DOHH2 (cell line): ENCODE measurements around the gene BIN1.

Source experiments
- H3F3A ChIP-seq: fragments of 200-600 bp; sonication (generic), shearing (Covaris generic); 2 replicates; pipeline ENCODE4 v1.6.0; 2016; ENCODE audit warnings: antibody characterized with exemption, mild to moderate bottlenecking; ENCODE audit not compliant: control insufficient read depth, insufficient read depth
- H3K27ac ChIP-seq: fragments of 200-600 bp; sonication (generic); 2 replicates; pipeline ENCODE4 v1.5.1; 2014; ENCODE audit warnings: low read depth, mild to moderate bottlenecking, low read length, moderate library complexity
- H3K27me3 ChIP-seq: fragments of 200-600 bp; sonication (generic); 2 replicates; pipeline ENCODE4 v1.6.1; 2014; ENCODE audit warnings: mild to moderate bottlenecking, low read length, mixed read lengths; ENCODE audit not compliant: control insufficient read depth
- H3K36me3 ChIP-seq: fragments of 200-600 bp; sonication (generic); 2 replicates; pipeline ENCODE4 v1.6.1; 2014; ENCODE audit warnings: mild to moderate bottlenecking, low read length, moderate library complexity, mixed read lengths; ENCODE audit not compliant: control insufficient read depth
- H3K4me1 ChIP-seq: fragments of 200-600 bp; sonication (generic); 2 replicates; pipeline ENCODE4 v1.6.1; 2014; ENCODE audit warnings: mild to moderate bottlenecking, low read length, mixed read lengths; ENCODE audit not compliant: control insufficient read depth
- H3K4me2 ChIP-seq: fragments of 200-600 bp; sonication (generic); 2 replicates; pipeline ENCODE4 v1.6.0; 2014; ENCODE audit warnings: mild to moderate bottlenecking, low read length, moderate library complexity
- H3K4me3 ChIP-seq: fragments of 200-600 bp; sonication (generic); 2 replicates; pipeline ENCODE4 v1.5.1; 2014; ENCODE audit warnings: mild to moderate bottlenecking, low read length, mixed read lengths
- H3K79me2 ChIP-seq: fragments of 200-600 bp; sonication (generic); 2 replicates; pipeline ENCODE4 v1.6.1; 2014; ENCODE audit warnings: mild to moderate bottlenecking, low read length, mixed read lengths; ENCODE audit not compliant: control insufficient read depth
- H3K9me2 ChIP-seq: fragments of 200-600 bp; sonication (generic); replicated peaks from 2 replicates; pipeline ENCODE4 v1.6.1; 2014; ENCODE audit warnings: mild to moderate bottlenecking, low read length, mixed read lengths; ENCODE audit not compliant: control insufficient read depth
- H3K9me3 ChIP-seq: fragments of 200-600 bp; sonication (generic); 2 replicates; pipeline ENCODE4 v1.6.1; 2014; ENCODE audit warnings: antibody characterized with exemption, low read length, mixed read lengths; ENCODE audit not compliant: control insufficient read depth, insufficient read depth
- H4K20me1 ChIP-seq: fragments of 200-600 bp; sonication (generic); 2 replicates; pipeline ENCODE4 v1.6.0; 2014; ENCODE audit warnings: low read depth, mild to moderate bottlenecking, antibody characterized with exemption, low read length, moderate library complexity; ENCODE audit not compliant: control insufficient read depth, insufficient read depth
- CTCF ChIP-seq: fragments of 200-600 bp; sonication (generic); IDR thresholded peaks from one replicate; pipeline ENCODE4 v1.5.1; 2014; ENCODE audit warnings: antibody characterized with exemption, mild to moderate bottlenecking, low read depth, low read length; ENCODE audit not compliant: poor library complexity, severe bottlenecking
- EZH2phosphoT487 ChIP-seq: fragments of 200-600 bp; sonication (generic); IDR thresholded peaks from 2 replicates; pipeline ENCODE4 v1.6.1; 2017; ENCODE audit warnings: borderline replicate concordance, mild to moderate bottlenecking, antibody characterized with exemption, low read length, moderate library complexity, mixed read lengths

BIN1 gene

DNA sequence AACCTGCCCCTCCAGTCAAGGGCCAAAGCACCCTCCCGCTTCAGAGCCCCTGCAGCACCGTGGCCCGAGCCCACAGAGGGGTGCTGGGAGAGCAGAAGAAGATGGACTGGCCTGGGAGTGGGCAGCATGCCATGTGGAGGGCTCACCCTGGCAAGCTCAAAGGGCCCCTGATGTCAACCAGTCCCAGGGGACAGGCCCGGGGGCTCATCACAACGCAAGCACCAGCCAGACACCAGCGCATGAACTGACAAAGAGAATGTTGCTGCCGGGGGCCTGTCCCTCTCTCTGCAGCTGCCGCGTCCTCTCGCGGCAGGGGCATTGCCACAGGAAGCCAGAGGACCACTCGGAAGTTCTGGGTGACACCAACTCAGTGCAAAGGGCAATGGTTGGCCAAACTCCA, 30.3 kb upstream of the BIN1 start:
- H4K20me1 ChIP-seq: no peaks in the 10 kb centered on the region
- no peaks in the 10 kb centered on the region for H3K9me2 ChIP-seq
- H3K36me3 ChIP-seq: no peaks in the 10 kb centered on the region
- H3K27me3 ChIP-seq: no peaks in the 10 kb centered on the region
- no peaks in the 10 kb centered on the region for H3K79me2 ChIP-seq
- H3K4me2 ChIP-seq: no peak overlapping the region
- H3K4me3 ChIP-seq: no peak overlapping the region
- H3K27ac ChIP-seq: no peak overlapping the region
- no peaks in the 10 kb centered on the region for H3F3A ChIP-seq
- H3K9me3 ChIP-seq: no peaks in the 10 kb centered on the region
- TF ChIP-seq EZH2phosphoT487 (no peak), CTCF (no peak)
- H3K4me1 ChIP-seq: no peaks in the 10 kb centered on the region

DNA sequence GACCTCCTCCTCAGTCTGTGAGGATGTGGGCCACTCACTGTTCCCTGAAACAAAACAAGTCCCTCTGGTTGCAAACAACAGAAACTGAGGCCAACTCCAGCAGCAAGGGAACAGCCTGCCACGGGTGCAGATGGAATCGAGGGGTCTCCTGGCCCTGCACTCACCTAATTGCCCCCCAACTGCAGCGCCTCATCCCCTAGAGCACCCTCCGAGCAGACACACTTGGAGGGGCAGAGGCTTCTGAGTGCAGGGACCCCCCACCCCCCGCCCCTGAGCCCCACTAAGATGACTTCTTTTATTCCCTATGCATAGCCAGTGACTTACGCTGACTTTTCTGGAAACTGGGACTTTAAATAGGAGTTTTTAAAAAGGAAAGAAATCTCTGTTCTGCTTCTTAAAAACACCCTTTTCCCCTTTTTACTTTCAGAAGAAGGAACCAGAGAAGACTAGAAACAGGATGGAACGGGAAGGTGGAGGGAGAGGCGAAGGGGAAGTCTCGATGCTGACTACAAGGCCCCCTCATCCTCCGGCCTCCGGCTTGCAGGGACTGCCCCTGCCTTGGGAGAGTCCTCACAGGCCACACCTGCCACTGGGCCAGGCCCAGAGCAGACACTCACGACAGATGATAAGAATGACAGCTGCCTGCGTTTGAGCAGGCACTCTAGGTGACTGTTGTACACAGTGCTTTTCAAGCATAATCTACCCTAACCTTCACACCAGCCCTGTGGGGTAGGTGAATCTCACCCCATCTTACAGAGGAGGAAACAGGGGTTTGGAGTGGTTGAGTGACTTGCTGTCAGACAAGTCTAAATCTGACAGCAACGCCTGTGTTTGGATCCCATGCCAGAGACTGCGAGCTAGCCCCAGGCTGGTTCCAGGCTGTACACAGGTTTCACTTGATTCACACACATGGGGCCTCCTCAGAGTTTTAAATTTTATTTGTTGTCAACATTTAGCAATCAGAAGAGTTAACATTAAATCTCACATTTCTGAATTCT, 28.2 kb upstream of the BIN1 start:
- H3K9me2 ChIP-seq: no peaks in the 10 kb centered on the region
- no peaks in the 10 kb centered on the region for H3K79me2 ChIP-seq
- no peaks in the 10 kb centered on the region for H3K9me3 ChIP-seq
- no peak overlapping the region for H3K27ac ChIP-seq
- no peaks in the 10 kb centered on the region for H3F3A ChIP-seq
- no peak overlapping the region for H3K4me3 ChIP-seq
- H3K27me3 ChIP-seq: no peaks in the 10 kb centered on the region
- no peaks in the 10 kb centered on the region for H3K36me3 ChIP-seq
- TF ChIP-seq CTCF (no peak), EZH2phosphoT487 (no peak)
- no peak overlapping the region for H3K4me2 ChIP-seq
- H4K20me1 ChIP-seq: no peaks in the 10 kb centered on the region
- H3K4me1 ChIP-seq: no peaks in the 10 kb centered on the region

- H3K4me2 ChIP-seq: no peak overlapping the region
- H3K36me3 ChIP-seq: no peaks in the 10 kb centered on the region
- H3F3A ChIP-seq: no peaks in the 10 kb centered on the region
- no peak overlapping the region for H3K4me3 ChIP-seq
- no peak overlapping the region for H3K27ac ChIP-seq
- H3K79me2 ChIP-seq: no peaks in the 10 kb centered on the region
- no peaks in the 10 kb centered on the region for H3K9me3 ChIP-seq
- no peaks in the 10 kb centered on the region for H3K4me1 ChIP-seq
- H3K9me2 ChIP-seq: no peaks in the 10 kb centered on the region
- no peaks in the 10 kb centered on the region for H4K20me1 ChIP-seq
- no peaks in the 10 kb centered on the region for H3K27me3 ChIP-seq
- TF ChIP-seq CTCF: no peak
- TF ChIP-seq EZH2phosphoT487: no peak
Measured at GRCh38 chr2:127134235-127134634, 27.3 kb upstream of the BIN1 start.
